ENCODE data around the gene COLEC12.

COLEC12 gene

GRCh38 chr18:470661-471501 lies 29.6 kb downstream of the COLEC12 start:
- H3F3A ChIP-seq (ENCODE audit: insufficient read depth) = no peaks in the 10 kb centered on the region
- no peaks in the 10 kb centered on the region for H3K27me3 ChIP-seq (ENCODE audit: low read length)

GRCh38 chr18:468955-469790 lies 31.3 kb downstream of the COLEC12 start:
- TF ChIP-seq CTCF (IDR thresholded peaks at IDR 0.05; ENCODE audit: insufficient read depth, low read length, poor library complexity, severe bottlenecking) = no peak
- no peak for TF ChIP-seq EZH2phosphoT487 (conservative IDR thresholded peaks at IDR 0.05; ENCODE audit: low read length)
- H3K36me3 ChIP-seq (ENCODE audit: low read length) = no peaks in the 10 kb centered on the region

More at GRCh38 chr18:470661-471501, 29.6 kb downstream of the COLEC12 start:
- Histone ChIP-seq H3K4me3 (ENCODE audit: insufficient read depth, low read length, poor library complexity, severe bottlenecking) (no peak overlapping the region), H3K4me2 (ENCODE audit: low read depth, low read length, poor library complexity, severe bottlenecking) (no peak overlapping the region), H3K27ac (ENCODE audit: low read depth, low read length) (no peak overlapping the region), H4K20me1 (ENCODE audit: low read depth, low read length) (no peaks in the 10 kb centered on the region), H3K36me3 (ENCODE audit: low read length) (no peaks in the 10 kb centered on the region), H3K9me2 (replicated peaks; ENCODE audit: insufficient read depth, low read length) (no peaks in the 10 kb centered on the region), H3K9me3 (ENCODE audit: insufficient read depth, low read length) (no peaks in the 10 kb centered on the region), H2AFZ (ENCODE audit: low read depth, low read length, severe bottlenecking) (no peak overlapping the region), H3K79me2 (ENCODE audit: insufficient read depth, low read length) (no peaks in the 10 kb centered on the region), H3K9ac (ENCODE audit: low read length) (no peak overlapping the region)
- TF ChIP-seq EZH2phosphoT487 (conservative IDR thresholded peaks at IDR 0.05; ENCODE audit: low read length) = no peak
- TF ChIP-seq CTCF (IDR thresholded peaks at IDR 0.05; ENCODE audit: insufficient read depth, low read length, poor library complexity, severe bottlenecking) = no peak

GRCh38 chr18:463827-464541 lies 36.5 kb downstream of the COLEC12 start:
- H3K36me3 ChIP-seq (ENCODE audit: low read length) = no peaks in the 10 kb centered on the region
- H3K9me2 ChIP-seq (replicated peaks; ENCODE audit: insufficient read depth, low read length) = no peaks in the 10 kb centered on the region
- TF ChIP-seq EZH2phosphoT487 (conservative IDR thresholded peaks at IDR 0.05; ENCODE audit: low read length) (no peak), CTCF (IDR thresholded peaks at IDR 0.05; ENCODE audit: insufficient read depth, low read length, poor library complexity, severe bottlenecking) (no peak)
- no peaks in the 10 kb centered on the region for H3K9me3 ChIP-seq (ENCODE audit: insufficient read depth, low read length)
- H3K4me2 ChIP-seq (ENCODE audit: low read depth, low read length, poor library complexity, severe bottlenecking) = no peak overlapping the region
- H3F3A ChIP-seq (ENCODE audit: insufficient read depth) = no peaks in the 10 kb centered on the region
- no peak overlapping the region for H3K9ac ChIP-seq (ENCODE audit: low read length)
- H3K4me3 ChIP-seq (ENCODE audit: insufficient read depth, low read length, poor library complexity, severe bottlenecking) = no peak overlapping the region
- H3K79me2 ChIP-seq (ENCODE audit: insufficient read depth, low read length) = no peaks in the 10 kb centered on the region
- no peaks in the 10 kb centered on the region for H4K20me1 ChIP-seq (ENCODE audit: low read depth, low read length)
- H3K27ac ChIP-seq (ENCODE audit: low read depth, low read length) = no peak overlapping the region
- no peaks in the 10 kb centered on the region for H3K27me3 ChIP-seq (ENCODE audit: low read length)
- H2AFZ ChIP-seq (ENCODE audit: low read depth, low read length, severe bottlenecking) = no peak overlapping the region

More at GRCh38 chr18:468955-469790, 31.3 kb downstream of the COLEC12 start:
- Histone ChIP-seq H3K4me2 (ENCODE audit: low read depth, low read length, poor library complexity, severe bottlenecking) (no peak overlapping the region), H3K27ac (ENCODE audit: low read depth, low read length) (no peak overlapping the region), H3K27me3 (ENCODE audit: low read length) (no peaks in the 10 kb centered on the region), H3K9ac (ENCODE audit: low read length) (no peak overlapping the region), H3K4me3 (ENCODE audit: insufficient read depth, low read length, poor library complexity, severe bottlenecking) (no peak overlapping the region), H3F3A (ENCODE audit: insufficient read depth) (no peaks in the 10 kb centered on the region), H3K9me3 (ENCODE audit: insufficient read depth, low read length) (no peaks in the 10 kb centered on the region), H4K20me1 (ENCODE audit: low read depth, low read length) (no peaks in the 10 kb centered on the region), H2AFZ (ENCODE audit: low read depth, low read length, severe bottlenecking) (no peak overlapping the region), H3K9me2 (replicated peaks; ENCODE audit: insufficient read depth, low read length) (no peaks in the 10 kb centered on the region), H3K79me2 (ENCODE audit: insufficient read depth, low read length) (no peaks in the 10 kb centered on the region)
